SHP77 (cell line): ENCODE results near the gene MARCHF5.
"Not testable (repeated sequence)": the region's sequence is repeated elsewhere in the genome, so short reads cannot be mapped to it uniquely, and the experiment has no call there.

Source experiments
- DNase-seq, 2 experiments: peaks; one replicate each; lab custom pipeline; 2025; lab: John Stamatoyannopoulos, UW

MARCHF5 gene

GRCh38 chr10:92305133-92306072, 14.4 kb downstream of the MARCHF5 start:
- no peak for DNase-seq

GRCh38 chr10:92309272-92309671, 18.3 kb downstream of the MARCHF5 start:
- DNase-seq, result no peak

- DNase-seq, result no peak
Measured at GRCh38 chr10:92313750-92314149, 22.8 kb downstream of the MARCHF5 start.

GRCh38 chr10:92316610-92317009, 25.6 kb downstream of the MARCHF5 start:
- DNase-seq, result no peak

- DNase-seq, result no peak
Measured at GRCh38 chr10:92323079-92323478, 32.1 kb downstream of the MARCHF5 start.

GRCh38 chr10:92327445-92328433, 36.8 kb downstream of the MARCHF5 start:
- no peak for DNase-seq

GRCh38 chr10:92328993-92329392, 38.0 kb downstream of the MARCHF5 start:
- DNase-seq, result no peak

- DNase-seq, result not testable (repeated sequence)
Measured at GRCh38 chr10:92329927-92330326, 39.0 kb downstream of the MARCHF5 start.

- DNase-seq, result no peak
Measured at GRCh38 chr10:92342796-92343195, 51.8 kb downstream of the MARCHF5 start.

GRCh38 chr10:92345575-92345974, 54.6 kb downstream of the MARCHF5 start:
- DNase-seq, result not testable (repeated sequence)

GRCh38 chr10:92347035-92347676, 56.2 kb downstream of the MARCHF5 start:
- DNase-seq, result not testable (repeated sequence)

- no peak for DNase-seq
Measured at GRCh38 chr10:92350411-92350810, 59.4 kb downstream of the MARCHF5 start.

GRCh38 chr10:92354587-92354986, 63.6 kb downstream of the MARCHF5 start:
- no peak for DNase-seq

- DNase-seq, result no peak
Measured at GRCh38 chr10:92356041-92356440, 65.1 kb downstream of the MARCHF5 start.

- no peak for DNase-seq
Measured at GRCh38 chr10:92363498-92363897, 72.5 kb downstream of the MARCHF5 start.

- DNase-seq, result no peak
Measured at GRCh38 chr10:92366412-92367021, 75.5 kb downstream of the MARCHF5 start.

GRCh38 chr10:92377962-92378361, 87.0 kb downstream of the MARCHF5 start:
- no peak for DNase-seq

- no peak for DNase-seq
Measured at GRCh38 chr10:92381543-92381954, 90.6 kb downstream of the MARCHF5 start.

GRCh38 chr10:92382631-92383030, 91.7 kb downstream of the MARCHF5 start:
- DNase-seq, result no peak

GRCh38 chr10:92384741-92385140, 93.8 kb downstream of the MARCHF5 start:
- DNase-seq, result no peak

GRCh38 chr10:92385831-92386230, 94.9 kb downstream of the MARCHF5 start:
- DNase-seq, result no peak
